Skin epidermis (tissue), 12 donors: ENCODE data around the gene RHNO1.
A peak's percentile ranks its signal among the peaks of the same experiment; 100 is the strongest.

ENCODE experiments used
- H3K27ac ChIP-seq, 21 experiments: fragments of 200-600 bp; sonication (generic) in 11 of 21; one replicate each; pipeline ENCODE4 v1.5.0; 2020; ENCODE audit warnings: mild to moderate bottlenecking in 3 of 21, inconsistent platforms in 2 of 21, moderate library complexity in 2 of 21
- H3K4me3 ChIP-seq, 7 experiments: fragments of 200-600 bp; sonication (generic) in 2 of 7; one replicate each; pipeline ENCODE4 v1.5.0; 2020; ENCODE audit warnings: inconsistent platforms in 2 of 7, mild to moderate bottlenecking in 2 of 7, moderate library complexity in 1 of 7

RHNO1 gene

GRCh38 chr12:2877047-2877952, at the start of gene RHNO1, which contains the start of gene FOXM1:
TSS of gene RHNO1 (plus strand) at chr12:2877223. CDS start at chr12:2885367, 8,144 bp downstream.
TSS of gene FOXM1 (minus strand) at chr12:2877174. CDS start at chr12:2874478, 2,696 bp downstream.
- Histone ChIP-seq H3K27ac (peak within 1 kb of the TSS; percentile 68 to 98 (median 95)), H3K4me3 (peak within 1 kb of the TSS; percentile 53 to 99 (median 87))

GRCh38 chr12:2829275-2829674, 47.7 kb upstream of the RHNO1 start:
- Histone ChIP-seq H3K27ac (no peak overlapping the region), H3K4me3 (no peak overlapping the region)

DNA sequence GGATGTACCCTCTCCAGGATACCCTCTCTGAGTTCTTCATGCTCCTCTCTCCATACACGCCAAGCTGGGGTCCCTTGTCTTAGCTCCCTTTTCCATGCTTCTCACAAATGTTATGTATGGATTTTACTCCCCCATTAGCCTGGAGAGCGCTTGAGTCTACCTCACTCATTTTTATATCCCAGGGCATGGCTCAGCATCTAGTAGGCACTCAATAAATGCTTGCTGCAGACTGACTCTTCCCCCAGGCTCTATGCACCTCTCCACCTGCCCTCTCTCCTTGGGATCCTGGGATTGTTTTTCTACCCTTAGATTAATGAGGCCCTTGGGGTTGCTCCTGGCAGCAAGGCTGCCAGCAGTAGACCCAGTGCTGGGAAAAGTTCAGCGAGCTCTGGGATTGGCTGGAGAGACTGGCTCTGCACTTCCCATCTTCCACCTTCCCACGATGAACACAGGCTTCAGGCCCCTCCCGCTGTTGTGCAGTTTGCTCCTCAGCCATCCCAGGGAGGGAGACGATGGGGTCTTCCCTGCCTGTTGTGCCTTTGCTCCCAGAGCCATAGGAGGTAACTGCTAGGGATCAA, 44.4 kb upstream of the RHNO1 start:
- no peak overlapping the region for H3K27ac ChIP-seq
- no peak overlapping the region for H3K4me3 ChIP-seq

GRCh38 chr12:2833327-2833726, 43.7 kb upstream of the RHNO1 start:
- Histone ChIP-seq H3K4me3 (no peak overlapping the region), H3K27ac (no peak overlapping the region)

GRCh38 chr12:2833810-2834209, 43.2 kb upstream of the RHNO1 start:
- Histone ChIP-seq H3K4me3 (no peak overlapping the region), H3K27ac (peak overlapping the region in 1 of 21 experiments; percentile 3)

DNA sequence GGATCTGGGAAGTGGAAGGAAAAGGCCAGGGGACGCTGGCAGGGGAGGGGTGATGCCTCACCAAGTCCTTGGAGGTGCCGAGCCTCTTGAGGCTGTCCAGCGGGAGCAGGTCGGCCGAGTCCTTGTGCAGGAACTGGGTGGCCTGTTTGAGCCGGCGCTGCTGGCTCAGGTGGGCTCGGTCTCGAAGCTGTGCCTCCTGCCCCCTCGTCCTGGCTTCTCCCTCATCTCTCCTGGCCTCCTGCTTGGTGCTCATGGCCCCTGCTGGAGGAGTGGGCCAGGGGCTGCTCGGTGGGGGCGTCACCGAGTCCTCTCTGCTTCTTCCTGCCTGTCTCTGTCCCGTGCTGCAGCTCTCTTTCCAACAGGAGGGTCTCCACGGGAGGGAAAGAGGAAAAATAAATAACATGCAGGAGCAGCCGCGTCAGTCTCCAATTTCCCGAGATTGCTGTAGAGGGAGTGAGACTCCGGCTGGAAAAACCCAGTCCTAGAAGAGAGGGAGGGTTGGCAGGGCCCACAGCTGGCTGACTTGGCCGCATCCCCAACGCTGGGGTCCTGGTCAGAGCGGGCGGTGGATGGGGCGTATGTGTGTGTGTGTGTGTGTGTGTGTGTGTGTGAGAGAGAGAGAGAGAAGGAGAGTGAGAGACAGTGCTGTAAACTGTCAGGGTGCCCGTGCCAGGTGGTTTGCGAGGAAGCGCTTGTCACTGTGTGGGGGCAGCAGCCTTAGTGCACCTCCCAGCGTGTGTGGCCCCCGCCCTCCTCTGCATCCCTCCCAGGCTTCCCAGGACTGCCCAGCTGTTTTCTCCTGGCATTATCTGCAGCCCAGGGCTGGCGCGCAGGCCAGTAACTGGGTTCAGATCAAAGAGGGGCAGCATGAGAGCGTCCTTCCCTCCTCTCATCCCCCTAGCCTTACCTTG, 42.2 kb upstream of the RHNO1 start, which contains the start of gene NRIP2:
TSS of gene NRIP2 (minus strand) at position 455 of the 911 bp plus-strand sequence. CDS start at position 403, 52 bp downstream.
- Histone ChIP-seq H3K4me3 (no peak within 1 kb of the TSS), H3K27ac (peak within 1 kb of the TSS in 1 of 21 experiments; percentile 3)

DNA sequence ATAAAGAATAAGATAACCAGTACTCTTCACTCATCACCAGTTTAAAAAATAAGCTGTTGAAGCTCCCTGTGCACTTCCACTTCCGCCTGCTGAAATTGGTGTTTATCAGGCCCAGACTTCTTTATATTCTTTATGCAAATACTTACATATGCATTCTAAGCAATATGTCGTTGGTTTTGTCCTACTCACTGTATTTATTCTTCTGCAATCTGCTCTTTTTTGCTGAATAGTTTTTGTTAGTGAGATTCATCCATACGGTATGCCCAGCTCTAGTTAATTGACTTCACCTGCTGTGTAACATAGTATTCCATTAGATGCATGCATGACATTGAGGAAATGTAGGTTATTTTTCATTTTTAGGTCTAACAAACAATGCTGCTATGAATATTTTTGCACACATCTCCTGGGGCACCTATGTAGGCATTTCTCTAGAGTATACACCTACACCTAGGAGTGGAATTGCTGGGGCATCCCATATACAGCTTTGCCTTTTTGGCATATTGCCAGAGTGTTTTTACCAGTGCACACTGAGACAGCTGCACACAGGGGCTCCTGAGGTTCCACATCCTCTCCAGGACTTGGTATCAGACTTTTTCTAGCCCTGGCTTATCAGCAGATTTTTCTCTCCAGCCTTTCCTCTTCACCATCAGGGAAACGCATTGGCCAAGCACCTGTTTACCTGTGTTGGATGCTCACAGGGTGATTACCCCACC, 41.2 kb upstream of the RHNO1 start:
- Histone ChIP-seq H3K4me3 (no peak overlapping the region), H3K27ac (no peak overlapping the region)

- no peak overlapping the region for H3K4me3 ChIP-seq
- no peak overlapping the region for H3K27ac ChIP-seq
Observed at GRCh38 chr12:2836574-2836973, 40.4 kb upstream of the RHNO1 start.

- H3K27ac ChIP-seq, result no peak overlapping the region
- H3K4me3 ChIP-seq, result no peak overlapping the region
Observed at GRCh38 chr12:2841056-2841650, 35.9 kb upstream of the RHNO1 start.

- Histone ChIP-seq H3K4me3 (no peak overlapping the region), H3K27ac (no peak overlapping the region)
Observed at GRCh38 chr12:2842948-2843347, 34.1 kb upstream of the RHNO1 start.

DNA sequence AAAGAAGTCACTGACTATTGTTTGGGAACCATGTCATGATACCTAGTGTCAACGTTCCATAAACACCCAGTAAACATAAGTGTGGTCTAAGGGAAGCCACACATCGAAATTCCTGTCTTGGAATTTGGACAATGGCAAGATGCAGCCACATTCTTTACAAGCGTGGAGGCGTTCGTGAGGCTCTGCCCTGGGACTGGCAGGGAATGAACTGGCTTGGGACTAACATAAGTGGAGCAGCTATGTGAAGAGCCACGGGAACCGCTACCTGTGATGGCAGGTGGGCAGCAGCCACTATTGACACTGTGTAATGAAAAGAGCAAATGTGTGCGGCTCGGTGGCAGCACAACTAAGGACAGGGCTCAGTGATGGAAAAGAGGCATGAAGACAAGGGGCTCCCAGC, 32.2 kb upstream of the RHNO1 start:
- no peak overlapping the region for H3K27ac ChIP-seq
- H3K4me3 ChIP-seq, result no peak overlapping the region

- Histone ChIP-seq H3K4me3 (no peak overlapping the region), H3K27ac (no peak overlapping the region)
Observed at GRCh38 chr12:2845280-2845679, 31.7 kb upstream of the RHNO1 start.

GRCh38 chr12:2851931-2852330, 25.1 kb upstream of the RHNO1 start:
- H3K4me3 ChIP-seq, result no peak overlapping the region
- no peak overlapping the region for H3K27ac ChIP-seq

DNA sequence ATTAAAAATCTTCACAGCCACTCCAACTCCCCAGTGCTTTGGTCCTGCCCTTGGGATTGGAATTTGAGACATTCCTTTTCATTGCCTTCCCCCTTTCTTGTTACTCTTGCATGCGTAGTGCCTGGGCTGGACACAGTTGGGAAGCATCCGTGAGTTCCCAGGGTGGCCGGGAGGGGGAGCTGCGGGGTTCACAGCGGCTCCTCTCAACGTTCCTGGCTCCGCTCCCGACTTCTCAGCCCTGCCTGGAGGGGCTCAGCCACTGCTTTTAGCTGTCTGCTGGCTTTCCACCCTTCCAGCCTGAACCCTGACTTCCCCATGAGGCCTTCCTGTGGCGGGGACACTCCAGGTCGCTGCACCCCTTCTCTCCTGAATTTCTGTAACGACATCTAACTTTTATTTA, 23.4 kb upstream of the RHNO1 start:
- H3K4me3 ChIP-seq, result no peak overlapping the region

DNA sequence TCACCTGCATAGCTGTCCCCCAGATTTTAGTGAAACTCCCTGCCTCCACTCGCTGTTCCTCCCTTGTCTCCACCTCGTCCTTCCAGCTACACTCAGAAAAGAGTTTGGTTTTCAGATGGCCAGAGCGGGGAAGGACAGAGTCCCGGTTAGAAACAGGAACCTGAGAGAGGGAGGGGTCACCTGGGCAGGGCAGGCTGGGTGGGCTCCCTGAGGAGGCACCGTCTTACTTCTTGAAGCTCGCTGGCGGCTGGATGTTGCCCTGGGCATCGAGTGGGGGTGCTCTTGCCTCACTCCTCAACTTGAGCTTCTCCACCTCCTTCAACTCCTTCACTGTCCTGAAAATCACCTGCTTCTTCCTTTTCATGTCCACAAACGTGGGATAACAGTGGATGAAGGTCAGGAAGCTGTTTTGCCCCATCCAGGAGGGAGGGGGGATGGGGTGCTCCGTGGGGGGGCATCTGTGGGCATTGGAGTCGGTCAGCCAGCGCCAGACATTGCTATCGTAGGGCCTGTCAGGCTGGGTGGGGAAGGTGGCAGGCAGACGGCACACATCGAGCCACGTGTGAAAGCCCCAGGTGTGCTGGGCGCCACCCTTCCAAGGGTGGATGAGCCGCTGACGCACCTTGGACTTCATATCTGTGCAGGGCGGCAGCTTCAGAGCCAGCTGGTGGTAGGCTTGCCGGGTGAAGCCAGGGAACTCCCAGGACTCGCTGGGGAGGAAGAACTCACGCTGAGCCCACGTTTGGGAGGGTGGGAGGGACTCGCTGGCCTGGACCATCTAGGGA, 22.2 kb upstream of the RHNO1 start:
- H3K27ac ChIP-seq, result peak overlapping the region in 1 of 21 experiments; percentile 10
- no peak overlapping the region for H3K4me3 ChIP-seq

More for the DNA sequence above, 23.4 kb upstream of the RHNO1 start:
- no peak overlapping the region for H3K27ac ChIP-seq

DNA sequence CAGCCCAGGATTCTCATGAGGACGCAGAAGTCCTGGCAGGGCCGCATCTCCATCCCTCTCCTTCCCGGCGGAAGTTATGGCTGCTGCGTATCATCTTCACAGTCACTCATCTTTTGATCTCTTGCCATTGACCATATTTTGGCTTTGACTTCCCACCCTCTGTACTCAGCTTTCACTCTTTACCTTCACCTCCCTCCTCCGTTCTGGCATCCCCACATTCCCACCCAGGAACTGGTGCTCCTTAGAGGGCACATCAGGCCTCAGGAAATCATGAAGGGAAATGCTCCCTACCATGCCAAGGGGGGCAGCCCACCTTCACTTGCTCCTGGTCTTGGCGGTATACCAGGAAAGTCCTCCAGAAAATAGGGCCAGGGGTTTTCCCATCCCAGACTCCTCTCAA, 21.5 kb upstream of the RHNO1 start:
- H3K4me3 ChIP-seq, result no peak overlapping the region
- H3K27ac ChIP-seq, result no peak overlapping the region

GRCh38 chr12:2856051-2856450, 21.0 kb upstream of the RHNO1 start:
- Histone ChIP-seq H3K4me3 (no peak overlapping the region), H3K27ac (no peak overlapping the region)

GRCh38 chr12:2857021-2857431, 20.0 kb upstream of the RHNO1 start, which contains the start of gene TEX52:
TSS of gene TEX52 (minus strand) at chr12:2857039. CDS start at chr12:2857026, 13 bp downstream.
- Histone ChIP-seq H3K4me3 (no peak within 1 kb of the TSS), H3K27ac (no peak within 1 kb of the TSS)
